ENCODE results near the gene AGBL3.

The AGBL3 gene

DNA sequence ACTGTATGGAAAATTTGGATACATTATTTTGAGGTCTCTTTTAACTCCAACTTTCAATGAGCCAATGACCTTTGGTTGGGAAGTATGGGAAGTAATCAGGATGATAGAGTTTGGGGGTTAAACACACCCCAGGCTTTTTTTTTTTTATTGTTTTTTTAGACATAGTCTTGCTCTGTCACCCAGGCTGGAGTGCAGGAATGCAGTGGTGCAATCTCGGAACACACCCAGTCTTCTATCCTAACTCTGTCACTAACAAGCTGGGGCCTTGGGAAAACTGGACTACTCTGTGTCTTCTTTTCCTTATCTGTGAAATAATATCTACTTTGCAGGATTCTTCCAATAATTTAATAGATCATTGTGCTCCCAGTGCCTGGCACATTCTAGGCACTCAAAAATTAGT lies 37.6 kb upstream of the AGBL3 start:
- no peak for DNase-seq (ENCODE audit: low read depth, low spot score)
- H3K4me1 ChIP-seq (ENCODE audit: insufficient read depth, insufficient read length), result no peaks in the 10 kb centered on the region
- no peaks in the 10 kb centered on the region for H3K9me3 ChIP-seq (ENCODE audit: insufficient read depth, low read length)
- no peaks in the 10 kb centered on the region for H3K27me3 ChIP-seq (ENCODE audit: insufficient read depth, insufficient read length)
- H3K36me3 ChIP-seq (ENCODE audit: insufficient read depth, insufficient read length, low read length), result peaks cover 67% of the 10 kb centered on the region
- TF ChIP-seq ZNF274 (IDR thresholded peaks at IDR 0.05; ENCODE audit: low read depth, low read length) (no peak), YY1 (IDR thresholded peaks at IDR 0.05; ENCODE audit: insufficient read depth, insufficient read length) (no peak), SUZ12 (IDR thresholded peaks at IDR 0.05; ENCODE audit: extremely low read depth, insufficient read depth, insufficient read length) (no peak)
- H3K9ac ChIP-seq (ENCODE audit: insufficient read length, low read depth), result no peak overlapping the region
- no peak overlapping the region for H3K4me3 ChIP-seq (ENCODE audit: insufficient read length, low read depth)

DNA sequence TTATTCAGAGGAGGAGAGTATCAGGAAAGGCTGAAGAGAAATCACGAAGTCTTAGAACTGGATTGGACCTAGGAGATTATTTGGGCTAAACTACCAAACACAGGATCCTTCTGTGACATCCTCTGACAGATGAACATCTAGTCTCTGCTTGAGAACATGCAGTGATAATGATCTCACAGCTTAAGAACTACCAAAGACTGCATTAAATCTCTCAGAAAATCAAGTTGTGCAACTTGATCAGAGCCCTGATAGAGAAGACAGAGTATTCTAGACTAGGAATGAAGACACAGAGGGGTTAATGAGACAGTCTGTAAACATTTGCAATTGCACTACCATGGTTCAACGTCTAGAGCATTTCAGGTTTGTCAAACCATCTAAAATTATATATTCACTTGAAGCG lies 37.1 kb upstream of the AGBL3 start:
- Histone ChIP-seq H3K27me3 (ENCODE audit: insufficient read depth, insufficient read length) (no peaks in the 10 kb centered on the region), H3K4me3 (ENCODE audit: insufficient read length, low read depth) (no peak overlapping the region), H3K9ac (ENCODE audit: insufficient read length, low read depth) (no peak overlapping the region), H3K9me3 (ENCODE audit: insufficient read depth, low read length) (no peaks in the 10 kb centered on the region), H3K4me1 (ENCODE audit: insufficient read depth, insufficient read length) (no peaks in the 10 kb centered on the region), H3K36me3 (ENCODE audit: insufficient read depth, insufficient read length, low read length) (peaks cover 69% of the 10 kb centered on the region)
- TF ChIP-seq SUZ12 (IDR thresholded peaks at IDR 0.05; ENCODE audit: extremely low read depth, insufficient read depth, insufficient read length), result no peak
- TF ChIP-seq YY1 (IDR thresholded peaks at IDR 0.05; ENCODE audit: insufficient read depth, insufficient read length), result no peak
- no peak for TF ChIP-seq ZNF274 (IDR thresholded peaks at IDR 0.05; ENCODE audit: low read depth, low read length)
- no peak for DNase-seq (ENCODE audit: low read depth, low spot score)

DNA sequence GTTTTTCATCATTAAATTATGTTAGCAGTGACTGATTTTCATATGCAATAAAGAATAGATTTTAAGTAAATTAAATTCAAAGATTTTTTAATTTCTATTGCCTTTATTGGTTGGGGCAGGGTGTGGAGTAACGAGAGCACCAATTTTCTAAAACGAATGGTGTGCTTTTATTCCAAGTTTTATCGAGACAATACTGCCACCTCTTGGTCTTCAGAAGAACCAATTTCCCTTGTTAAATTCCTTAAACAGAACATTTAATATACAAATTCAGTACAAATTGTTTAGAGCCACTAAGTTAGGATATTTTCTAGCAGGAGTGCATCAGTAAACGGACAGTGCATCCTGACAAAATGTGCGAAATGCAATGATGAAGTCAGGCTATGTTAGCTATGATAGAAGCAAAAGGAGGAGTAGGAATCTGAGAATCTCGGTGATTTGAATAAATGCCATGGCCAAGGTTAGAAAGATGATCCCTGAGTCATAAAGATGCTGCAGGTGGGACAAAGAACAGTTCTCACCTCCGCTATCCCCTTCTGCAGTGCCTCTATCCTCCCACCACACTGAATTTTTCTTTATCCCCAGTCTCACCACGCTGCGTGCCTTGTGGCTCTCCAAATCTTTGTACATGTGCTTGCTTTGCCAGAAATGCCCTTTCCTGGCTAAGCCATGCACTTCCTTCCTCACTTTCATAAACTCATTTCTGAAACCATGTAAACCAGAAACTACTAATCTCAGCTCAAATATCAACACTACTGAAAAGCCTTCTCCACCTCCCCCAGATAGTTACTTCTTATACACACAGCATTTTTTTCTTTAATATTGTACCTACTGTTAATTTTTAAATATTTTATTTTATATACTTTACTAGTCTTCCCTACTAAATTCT lies 31.9 kb upstream of the AGBL3 start:
- no peaks in the 10 kb centered on the region for H3K4me1 ChIP-seq (ENCODE audit: insufficient read depth, insufficient read length)
- no peak overlapping the region for H3K9ac ChIP-seq (ENCODE audit: insufficient read length, low read depth)
- TF ChIP-seq SUZ12 (IDR thresholded peaks at IDR 0.05; ENCODE audit: extremely low read depth, insufficient read depth, insufficient read length) (no peak), ZNF274 (IDR thresholded peaks at IDR 0.05; ENCODE audit: low read depth, low read length) (no peak), YY1 (IDR thresholded peaks at IDR 0.05; ENCODE audit: insufficient read depth, insufficient read length) (no peak)
- no peaks in the 10 kb centered on the region for H3K9me3 ChIP-seq (ENCODE audit: insufficient read depth, low read length)
- no peak for DNase-seq (ENCODE audit: low read depth, low spot score)
- no peaks in the 10 kb centered on the region for H3K27me3 ChIP-seq (ENCODE audit: insufficient read depth, insufficient read length)
- H3K36me3 ChIP-seq (ENCODE audit: insufficient read depth, insufficient read length, low read length), result peaks cover 80% of the 10 kb centered on the region
- H3K4me3 ChIP-seq (ENCODE audit: insufficient read length, low read depth), result no peak overlapping the region

DNA sequence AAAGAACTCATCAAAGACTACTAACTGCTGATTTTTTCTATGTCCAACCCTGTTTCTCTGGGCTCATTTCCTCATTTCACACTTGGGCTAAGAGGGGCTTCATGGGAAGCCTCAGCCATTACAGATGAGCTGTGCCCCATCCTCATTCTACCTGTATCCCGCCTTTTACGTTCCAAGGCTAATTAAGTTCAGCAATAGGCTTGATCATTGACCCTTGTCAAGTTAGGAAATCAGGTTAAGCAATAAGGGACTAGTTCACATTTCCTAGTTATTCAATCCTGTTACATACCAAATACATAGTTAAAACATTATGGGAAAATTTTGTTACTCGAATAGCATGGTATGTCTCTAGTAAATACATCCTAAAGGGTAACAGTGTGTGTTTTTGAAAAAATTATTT lies 29.3 kb upstream of the AGBL3 start:
- TF ChIP-seq ZNF274 (IDR thresholded peaks at IDR 0.05; ENCODE audit: low read depth, low read length) (no peak), YY1 (IDR thresholded peaks at IDR 0.05; ENCODE audit: insufficient read depth, insufficient read length) (no peak), SUZ12 (IDR thresholded peaks at IDR 0.05; ENCODE audit: extremely low read depth, insufficient read depth, insufficient read length) (no peak)
- no peak for DNase-seq (ENCODE audit: low read depth, low spot score)
- no peaks in the 10 kb centered on the region for H3K27me3 ChIP-seq (ENCODE audit: insufficient read depth, insufficient read length)
- H3K4me3 ChIP-seq (ENCODE audit: insufficient read length, low read depth), result no peak overlapping the region
- no peaks in the 10 kb centered on the region for H3K9me3 ChIP-seq (ENCODE audit: insufficient read depth, low read length)
- H3K36me3 ChIP-seq (ENCODE audit: insufficient read depth, insufficient read length, low read length), result peaks cover 82% of the 10 kb centered on the region
- H3K9ac ChIP-seq (ENCODE audit: insufficient read length, low read depth), result no peak overlapping the region
- H3K4me1 ChIP-seq (ENCODE audit: insufficient read depth, insufficient read length), result no peaks in the 10 kb centered on the region

DNA sequence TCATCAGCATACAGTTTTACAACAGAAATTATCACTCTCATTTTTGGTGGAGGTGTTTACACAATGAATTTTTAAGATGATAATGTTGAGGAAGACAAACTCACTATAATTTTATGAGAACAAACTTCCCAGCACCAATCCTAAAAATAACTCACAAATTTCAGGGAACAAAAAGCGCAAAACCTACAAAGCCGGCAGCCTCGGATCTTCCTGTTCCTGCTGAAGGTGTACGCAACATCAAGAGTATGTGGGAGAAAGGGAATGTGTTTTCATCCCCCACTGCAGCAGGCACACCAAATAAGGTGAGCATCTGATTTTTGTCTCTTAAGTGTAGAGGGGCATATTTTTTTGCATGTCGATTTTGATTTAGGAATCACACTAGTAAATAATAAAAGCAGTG lies 26.5 kb upstream of the AGBL3 start:
- Histone ChIP-seq H3K36me3 (ENCODE audit: insufficient read depth, insufficient read length, low read length) (peaks cover 90% of the 10 kb centered on the region), H3K9me3 (ENCODE audit: insufficient read depth, low read length) (no peaks in the 10 kb centered on the region), H3K27me3 (ENCODE audit: insufficient read depth, insufficient read length) (no peaks in the 10 kb centered on the region), H3K4me1 (ENCODE audit: insufficient read depth, insufficient read length) (no peaks in the 10 kb centered on the region), H3K9ac (ENCODE audit: insufficient read length, low read depth) (no peak overlapping the region), H3K4me3 (ENCODE audit: insufficient read length, low read depth) (no peak overlapping the region)
- TF ChIP-seq YY1 (IDR thresholded peaks at IDR 0.05; ENCODE audit: insufficient read depth, insufficient read length), result no peak
- no peak for DNase-seq (ENCODE audit: low read depth, low spot score)

DNA sequence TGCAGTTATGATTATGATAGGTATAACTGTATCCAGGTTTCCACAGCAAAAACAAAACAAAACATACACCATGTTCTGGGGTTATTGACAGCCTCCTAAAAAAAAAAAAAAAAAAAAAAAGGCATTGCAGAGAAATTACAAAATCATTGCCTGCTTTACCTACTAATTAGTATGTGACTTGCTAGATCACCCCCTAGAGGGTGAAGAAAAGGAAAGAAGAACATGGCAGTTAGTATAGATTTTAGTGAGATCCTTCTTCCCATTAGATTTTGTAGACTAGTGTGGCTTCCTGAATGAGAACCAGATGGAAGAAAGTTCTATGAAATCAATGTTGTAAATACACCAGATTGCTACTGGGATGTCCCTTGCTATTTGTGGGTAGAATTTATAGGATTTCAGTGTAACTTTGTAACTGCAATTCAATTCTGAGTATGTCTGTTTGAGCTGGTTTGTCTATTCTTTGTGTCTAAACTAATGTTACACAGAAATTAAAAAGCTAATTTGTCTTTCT lies 24.0 kb upstream of the AGBL3 start:
- Histone ChIP-seq H3K9ac (ENCODE audit: insufficient read length, low read depth) (no peak overlapping the region), H3K4me3 (ENCODE audit: insufficient read length, low read depth) (no peak overlapping the region), H3K36me3 (ENCODE audit: insufficient read depth, insufficient read length, low read length) (peaks cover 93% of the 10 kb centered on the region), H3K27me3 (ENCODE audit: insufficient read depth, insufficient read length) (no peaks in the 10 kb centered on the region), H3K9me3 (ENCODE audit: insufficient read depth, low read length) (no peaks in the 10 kb centered on the region), H3K4me1 (ENCODE audit: insufficient read depth, insufficient read length) (no peaks in the 10 kb centered on the region)
- no peak for TF ChIP-seq ZNF274 (IDR thresholded peaks at IDR 0.05; ENCODE audit: low read depth, low read length)
- no peak for TF ChIP-seq YY1 (IDR thresholded peaks at IDR 0.05; ENCODE audit: insufficient read depth, insufficient read length)
- TF ChIP-seq SUZ12 (IDR thresholded peaks at IDR 0.05; ENCODE audit: extremely low read depth, insufficient read depth, insufficient read length), result no peak
- no peak for DNase-seq (ENCODE audit: low read depth, low spot score)

DNA sequence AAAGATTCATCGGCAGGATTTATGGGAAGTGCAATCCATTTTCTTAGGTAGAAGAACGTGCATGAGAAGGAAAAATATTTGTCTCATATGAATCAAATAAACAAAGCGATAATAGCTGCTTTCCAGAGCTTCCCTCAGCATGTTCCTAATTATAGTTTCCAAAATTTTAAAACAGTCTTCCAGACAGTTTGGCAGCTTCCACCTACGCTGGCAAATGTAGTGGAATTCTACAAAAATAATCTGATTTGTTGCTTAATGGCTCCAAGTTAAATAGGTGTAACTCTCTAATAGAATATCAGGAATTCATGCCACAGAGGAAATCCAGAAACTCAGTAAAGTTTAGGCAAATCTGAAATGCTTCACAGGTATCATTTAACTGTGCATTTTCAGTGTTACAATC lies 23.3 kb upstream of the AGBL3 start:
- Histone ChIP-seq H3K9me3 (ENCODE audit: insufficient read depth, low read length) (no peaks in the 10 kb centered on the region), H3K4me3 (ENCODE audit: insufficient read length, low read depth) (no peak overlapping the region), H3K9ac (ENCODE audit: insufficient read length, low read depth) (no peak overlapping the region), H3K27me3 (ENCODE audit: insufficient read depth, insufficient read length) (no peaks in the 10 kb centered on the region), H3K36me3 (ENCODE audit: insufficient read depth, insufficient read length, low read length) (peaks cover 91% of the 10 kb centered on the region), H3K4me1 (ENCODE audit: insufficient read depth, insufficient read length) (no peaks in the 10 kb centered on the region)
- TF ChIP-seq SUZ12 (IDR thresholded peaks at IDR 0.05; ENCODE audit: extremely low read depth, insufficient read depth, insufficient read length), result no peak
- TF ChIP-seq ZNF274 (IDR thresholded peaks at IDR 0.05; ENCODE audit: low read depth, low read length), result no peak
- TF ChIP-seq YY1 (IDR thresholded peaks at IDR 0.05; ENCODE audit: insufficient read depth, insufficient read length), result no peak
- DNase-seq (ENCODE audit: low read depth, low spot score), result no peak
